ENCODE data around the gene ZBTB12. TPM values are rescaled to one million over a fixed set of nuclear protein-coding genes. Genes with fewer than 3 reads are reported as not detected.
A peak's percentile ranks its signal among the peaks of the same experiment; 100 is the strongest.
"Not testable (repeated sequence)": the region's sequence is repeated elsewhere in the genome, so short reads cannot be mapped to it uniquely, and the experiment has no call there.

ZBTB12 gene
- total RNA-seq, 2 experiments from 2014 or later = 1.9 to 2.4 TPM

DNA sequence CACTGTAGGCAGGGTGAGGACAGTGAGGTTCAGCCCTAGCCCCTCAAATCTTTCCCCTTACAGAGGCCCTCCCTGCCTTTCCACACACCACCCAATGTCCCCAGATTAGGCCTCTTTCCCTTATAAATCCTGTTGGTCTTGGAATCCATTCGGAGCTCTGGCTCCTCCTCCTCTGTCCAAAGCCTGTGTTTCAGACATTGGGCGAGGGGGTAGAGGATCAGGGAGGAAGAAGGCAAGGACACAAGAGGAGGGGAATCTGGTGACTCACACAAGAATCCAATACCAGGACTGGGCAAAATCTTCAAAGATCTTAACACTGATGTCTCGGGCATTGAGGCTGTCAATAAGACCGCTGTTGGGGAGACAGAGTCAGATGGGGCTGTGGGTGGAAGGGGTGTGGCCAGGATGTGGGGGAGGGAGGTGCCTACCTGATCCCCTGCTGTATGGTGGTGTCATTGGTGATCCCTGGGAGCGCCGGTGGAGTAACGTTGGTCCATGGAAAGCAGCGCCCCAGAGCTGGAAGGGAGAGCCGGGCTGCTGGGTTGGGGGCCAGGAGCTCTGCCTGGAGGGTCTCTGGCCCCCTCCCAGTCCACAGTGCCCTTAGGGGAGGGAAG lies 30.7 kb downstream of the ZBTB12 start:
- no peaks in the 10 kb centered on the region for H3K27me3 Mint-ChIP-seq
- H3K36me3 Mint-ChIP-seq (ENCODE audit: low read depth) = no peaks in the 10 kb centered on the region
- no peak for ATAC-seq
- DNase-seq = no peak
- peaks cover 3% of the 10 kb centered on the region for H3K4me1 Mint-ChIP-seq
- no peak overlapping the region for H3K4me3 Mint-ChIP-seq
- intact Hi-C loops (cut with DNase I, micrococcal nuclease) = no loop called here
- H3K9me3 Mint-ChIP-seq (ENCODE audit: low read depth) = no peaks in the 10 kb centered on the region
- ChIA-PET POLR2A (no interaction called here), CTCF (interaction anchor here (0.6 to 1.0 kb wide), 3 partner anchors 9 to 93 kb away, joined by 3 read pairs; partner anchors contain the start of gene NEU1)
- no peak overlapping the region for H3K27ac Mint-ChIP-seq

- ATAC-seq = peak; percentile 51
- no peaks in the 10 kb centered on the region for H3K27me3 Mint-ChIP-seq
Measured at GRCh38 chr6:31870385-31870921, 31.4 kb downstream of the ZBTB12 start.

GRCh38 chr6:31869343-31869742 lies 32.5 kb downstream of the ZBTB12 start:
- Mint-ChIP-seq H3K9me3 (ENCODE audit: low read depth) (no peaks in the 10 kb centered on the region), H3K36me3 (ENCODE audit: low read depth) (no peaks in the 10 kb centered on the region), H3K27me3 (no peaks in the 10 kb centered on the region), H3K27ac (no peak overlapping the region), H3K4me3 (no peak overlapping the region), H3K4me1 (peaks cover 6% of the 10 kb centered on the region)
- ATAC-seq (no peak), DNase-seq (no peak)
- POLR2A ChIA-PET = no interaction called here
- intact Hi-C loops (cut with DNase I, micrococcal nuclease) = no loop called here
- CTCF ChIA-PET = no interaction called here

More at GRCh38 chr6:31870385-31870921, 31.4 kb downstream of the ZBTB12 start:
- CTCF ChIA-PET = no interaction called here
- intact Hi-C loops (cut with DNase I, micrococcal nuclease) = no loop called here
- no peak overlapping the region for H3K4me3 Mint-ChIP-seq
- peaks cover 3% of the 10 kb centered on the region for H3K4me1 Mint-ChIP-seq
- no peaks in the 10 kb centered on the region for H3K36me3 Mint-ChIP-seq (ENCODE audit: low read depth)
- no peak for DNase-seq
- POLR2A ChIA-PET = no interaction called here
- no peaks in the 10 kb centered on the region for H3K9me3 Mint-ChIP-seq (ENCODE audit: low read depth)
- no peak overlapping the region for H3K27ac Mint-ChIP-seq

DNA sequence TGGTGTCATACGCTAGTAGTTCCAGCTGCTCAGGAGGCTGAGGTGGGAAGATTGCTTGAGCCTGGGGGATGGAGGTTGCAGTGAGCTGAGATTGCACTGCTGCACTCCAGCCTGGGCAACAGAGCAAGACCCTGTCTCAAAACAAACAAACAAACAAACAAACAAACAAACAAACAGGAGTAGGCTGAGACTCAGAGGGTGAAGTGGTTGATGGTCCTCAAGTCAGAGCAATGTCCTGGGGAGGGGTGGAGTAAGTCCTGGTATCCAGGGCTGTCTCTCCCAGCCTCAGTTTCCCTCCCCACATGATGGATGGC lies 33.3 kb downstream of the ZBTB12 start:
- H3K27me3 Mint-ChIP-seq; CTCF ChIA-PET; intact Hi-C loops (cut with DNase I, micrococcal nuclease); H3K27ac Mint-ChIP-seq; POLR2A ChIA-PET; DNase-seq; H3K9me3 Mint-ChIP-seq (ENCODE audit: low read depth); H3K36me3 Mint-ChIP-seq (ENCODE audit: low read depth); ATAC-seq; H3K4me3 Mint-ChIP-seq: not testable (repeated sequence)
- H3K4me1 Mint-ChIP-seq = peaks cover 11% of the 10 kb centered on the region

GRCh38 chr6:31865205-31866118 lies 36.4 kb downstream of the ZBTB12 start:
- ChIA-PET POLR2A (interaction anchor here (0.7 kb wide), 1 partner anchor 33 kb away, joined by 3 read pairs; no protein-coding TSS in a partner anchor), CTCF (interaction anchor here (0.7 kb wide), 1 partner anchor 129 kb away, joined by 4 read pairs; the partner anchor contains the start of gene CLIC1)
- H3K4me1 Mint-ChIP-seq = peaks cover 27% of the 10 kb centered on the region
- ATAC-seq = no peak
- no peak for DNase-seq
- no peak overlapping the region for H3K27ac Mint-ChIP-seq
- peak overlapping the region; percentile 90 for H3K4me3 Mint-ChIP-seq
- no peaks in the 10 kb centered on the region for H3K27me3 Mint-ChIP-seq
- H3K36me3 Mint-ChIP-seq (ENCODE audit: low read depth) = no peaks in the 10 kb centered on the region
- intact Hi-C loops (cut with DNase I, micrococcal nuclease) = no loop called here
- H3K9me3 Mint-ChIP-seq (ENCODE audit: low read depth) = no peaks in the 10 kb centered on the region

DNA sequence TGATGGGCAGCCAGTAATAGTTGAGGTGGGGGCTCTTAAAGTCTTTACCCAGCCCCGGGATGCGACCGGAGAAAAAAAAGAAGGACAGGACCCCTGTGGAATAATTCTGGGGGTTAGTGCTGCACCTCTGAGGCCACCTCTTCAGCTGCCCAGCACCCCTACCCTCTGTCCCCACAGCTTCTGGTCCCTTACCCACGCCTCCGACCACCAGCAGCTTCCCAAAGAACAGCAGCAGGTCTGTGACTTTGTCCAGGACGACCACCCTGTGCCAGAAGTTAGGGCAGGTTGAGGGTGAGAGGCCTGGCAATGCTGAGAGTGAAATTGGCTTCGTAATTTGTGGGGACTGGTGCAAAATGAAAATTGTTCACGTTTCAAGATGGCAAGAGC lies 37.1 kb downstream of the ZBTB12 start:
- Mint-ChIP-seq H3K27me3 (no peaks in the 10 kb centered on the region), H3K4me1 (peaks cover 27% of the 10 kb centered on the region), H3K4me3 (peak overlapping the region; percentile 90), H3K36me3 (ENCODE audit: low read depth) (no peaks in the 10 kb centered on the region), H3K9me3 (ENCODE audit: low read depth) (no peaks in the 10 kb centered on the region), H3K27ac (no peak overlapping the region)
- DNase-seq (no peak), ATAC-seq (no peak)
- POLR2A ChIA-PET = interaction anchor here (1.3 kb wide), 1 partner anchor 58 kb away, joined by 3 read pairs; the partner anchor contains the start of gene LSM2
- CTCF ChIA-PET = interaction anchor here (0.8 to 1.4 kb wide), 5 partner anchors 17 to 135 kb away, joined by 3 to 4 read pairs (median 3); no protein-coding TSS in a partner anchor
- intact Hi-C loops (cut with DNase I, micrococcal nuclease) = loop anchor here in 1 of 2 experiments (5.0 kb wide), 2 partner anchors 32 to 183 kb away; partner anchors contain the start of genes EHMT2 and LY6G5C

GRCh38 chr6:31864123-31864562 lies 37.7 kb downstream of the ZBTB12 start:
- Mint-ChIP-seq H3K27ac (peak overlapping the region; percentile 91), H3K4me3 (peak overlapping the region; percentile 90), H3K4me1 (peaks cover 27% of the 10 kb centered on the region)
- H3K36me3 Mint-ChIP-seq (ENCODE audit: low read depth); DNase-seq; ATAC-seq; H3K27me3 Mint-ChIP-seq; H3K9me3 Mint-ChIP-seq (ENCODE audit: low read depth): not testable (repeated sequence)
- ChIA-PET POLR2A (interaction anchor here (1.3 to 1.8 kb wide), 2 partner anchors 58 to 199 kb away, joined by 3 to 12 read pairs; partner anchors contain the start of genes CSNK2B, GPANK1 and LSM2), CTCF (interaction anchor here (0.6 to 1.4 kb wide), 10 partner anchors 18 to 245 kb away, joined by 3 to 5 read pairs (median 3); partner anchors contain the start of gene ABHD16A)
- intact Hi-C loops (cut with DNase I, micrococcal nuclease) = loop anchor here in 1 of 2 experiments (5.0 kb wide), 2 partner anchors 33 to 182 kb away; partner anchors contain the start of genes EHMT2 and LY6G5C

DNA sequence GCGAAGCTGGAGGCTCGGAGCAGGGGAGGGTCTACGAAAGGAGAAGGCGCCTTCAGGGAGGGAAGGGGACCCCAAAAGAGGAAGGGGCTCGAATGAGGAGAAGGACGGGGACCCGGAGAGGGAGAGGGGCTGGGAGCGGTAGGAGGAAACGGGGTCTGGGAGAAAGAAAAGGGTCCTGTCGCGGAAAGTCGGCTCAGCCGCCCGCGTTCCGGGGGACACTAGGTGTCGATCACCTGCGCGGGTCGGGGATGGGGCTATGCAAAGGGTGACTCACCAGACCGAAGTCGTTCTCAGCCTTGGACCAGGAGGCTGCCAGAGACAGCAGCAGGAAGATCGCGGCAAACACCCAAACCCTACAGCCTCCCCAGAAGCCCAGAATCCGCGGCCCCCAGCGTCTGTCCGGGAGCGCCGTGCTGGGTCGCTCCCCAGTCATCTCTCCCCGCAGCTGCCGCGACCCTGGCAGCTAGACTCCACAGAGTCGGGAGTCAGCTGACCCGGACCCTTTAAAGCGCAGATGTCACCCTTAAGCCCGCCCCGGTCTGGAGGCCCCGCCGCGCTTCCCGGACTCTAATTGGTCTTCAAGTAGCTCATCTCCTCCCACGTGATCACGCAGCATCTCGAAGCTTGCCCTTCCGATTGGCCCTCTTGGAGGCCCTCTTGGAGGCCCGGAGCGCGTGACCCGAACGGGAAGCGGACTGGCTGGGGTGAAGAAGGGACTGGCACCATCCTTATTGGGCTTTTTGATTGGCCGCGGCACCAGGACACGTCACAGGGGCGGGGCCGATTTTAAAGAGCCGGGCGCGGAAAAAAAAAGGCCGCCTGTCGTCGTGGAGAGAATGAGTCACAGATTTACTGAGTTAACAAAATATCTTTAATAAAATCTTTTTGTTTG lies 39.3 kb downstream of the ZBTB12 start, which contains the start of gene NEU1:
Gene NEU1 (minus strand): TSS at position 478 of the 892 bp plus-strand sequence. CDS start 45 bp downstream, at position 433.
- Mint-ChIP-seq H3K9me3 (ENCODE audit: low read depth) (no peaks in the 10 kb centered on the region), H3K27ac (peak within 1 kb of the TSS; percentile 91), H3K4me3 (peak within 1 kb of the TSS; percentile 90), H3K4me1 (peaks cover 27% of the 10 kb centered on the region), H3K36me3 (ENCODE audit: low read depth) (no peaks in the 10 kb centered on the region), H3K27me3 (no peaks in the 10 kb centered on the region)
- intact Hi-C loops (cut with DNase I, micrococcal nuclease) = loop anchor here (1.0 to 5.0 kb wide), 17 partner anchors 28 to 333 kb away; partner anchors contain the start of genes EHMT2 (in 2 of the 2), ABHD16A (in 1 of the 2), BAG6 (in 1 of the 2) and DDX39B (in 1 of the 2)
- ChIA-PET POLR2A (interaction anchor here (0.6 to 1.8 kb wide), 13 partner anchors 21 to 1109 kb away, joined by 3 to 12 read pairs (median 3); partner anchors contain the start of genes CSNK2B, DDX39B, EHMT2 and GPANK1), CTCF (interaction anchor here (0.5 to 1.5 kb wide), 17 partner anchors 9 to 320 kb away, joined by 3 to 6 read pairs (median 3); partner anchors contain the start of genes ABHD16A, CSNK2B, DDAH2 and EHMT2)
- DNase-seq (peak; percentile 100), ATAC-seq (peak; percentile 98)

GRCh38 chr6:31861919-31862343 lies 40.0 kb downstream of the ZBTB12 start:
- no peak for DNase-seq
- ChIA-PET CTCF (interaction anchor here (1.1 to 1.3 kb wide), 2 partner anchors 10 to 320 kb away, joined by 3 read pairs; no protein-coding TSS in a partner anchor), POLR2A (interaction anchor here (1.0 to 1.1 kb wide), 2 partner anchors 121 to 242 kb away, joined by 3 to 5 read pairs; partner anchors contain the start of gene MSH5)
- Mint-ChIP-seq H3K4me1 (peaks cover 27% of the 10 kb centered on the region), H3K4me3 (peak overlapping the region; percentile 90), H3K9me3 (ENCODE audit: low read depth) (no peaks in the 10 kb centered on the region), H3K27me3 (no peaks in the 10 kb centered on the region), H3K27ac (peak overlapping the region; percentile 91), H3K36me3 (ENCODE audit: low read depth) (peaks cover 2% of the 10 kb centered on the region)
- intact Hi-C loops (cut with DNase I, micrococcal nuclease) = loop anchor here (1.0 to 5.0 kb wide), 7 partner anchors 27 to 315 kb away; partner anchors contain the start of genes EHMT2 (in 1 of the 2), LY6G5C (in 1 of the 2), NFKBIL1 (in 1 of the 2) and ZBTB12 (in 1 of the 2)
- no peak for ATAC-seq

DNA sequence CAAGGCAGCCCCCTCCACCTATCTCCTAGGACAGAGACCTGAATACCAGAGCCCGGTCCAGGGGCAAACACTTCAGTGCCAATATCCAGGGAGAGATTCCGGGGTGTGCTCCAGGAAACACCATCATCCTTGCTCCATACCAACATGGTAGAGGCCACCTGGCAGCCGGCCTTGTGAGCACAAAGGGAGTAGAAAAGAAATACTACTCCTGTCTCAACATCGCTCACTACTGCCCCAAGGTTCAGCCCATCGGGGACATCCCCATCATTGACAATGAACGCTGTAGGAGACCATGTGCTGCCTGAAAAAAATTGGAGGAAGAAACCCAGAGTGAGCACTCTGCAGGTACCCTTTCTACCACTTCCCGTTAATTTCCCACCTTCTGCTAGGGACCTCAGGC lies 40.7 kb downstream of the ZBTB12 start:
- Mint-ChIP-seq H3K9me3 (ENCODE audit: low read depth) (no peaks in the 10 kb centered on the region), H3K36me3 (ENCODE audit: low read depth) (peaks cover 2% of the 10 kb centered on the region), H3K27ac (no peak overlapping the region), H3K4me3 (peak overlapping the region; percentile 90), H3K4me1 (peaks cover 27% of the 10 kb centered on the region), H3K27me3 (no peaks in the 10 kb centered on the region)
- no peak for DNase-seq
- ChIA-PET CTCF (no interaction called here), POLR2A (no interaction called here)
- intact Hi-C loops (cut with DNase I, micrococcal nuclease) = loop anchor here in 1 of 2 experiments (5.0 kb wide), 2 partner anchors 36 to 179 kb away; partner anchors contain the start of genes EHMT2 and LY6G5C
- ATAC-seq = no peak

Data from activated CD4-positive, alpha-beta T cell treated with anti-CD3 and anti-CD28 coated beads for 36 hours (primary cell).